HepG2 (cell line): Measurements from ENCODE around the gene FGFR3. TPM values are rescaled to one million over a fixed set of nuclear protein-coding genes. Genes with fewer than 3 reads are reported as not detected.

Experiments used
- ATAC-seq: fragments of 200-7000 bp; cut with Tn5 transposase; 3 replicates; pipeline ENCODE4 v1.9.1; 2020; ENCODE audit warnings: mild to moderate bottlenecking, moderate library complexity
- BruUV-seq: library from RNA; stranded (reverse); fragments of 400-500 nt; replicated peaks from 2 replicates; lab custom pipeline; 2021; lab: Mats Ljungman, UMichigan
- CTCF ChIA-PET: fragments of 300-600 bp; formaldehyde crosslinking; extraction: SDS; loops from one replicate; lab custom pipeline; 2021; ENCODE audit warnings: low total read pairs, inconsistent platforms, low intra/inter-chr PET ratio; lab: Yijun Ruan, JAX
- POLR2A ChIA-PET: fragments of 350-600 bp; sonication (Branson Sonifier 250); formaldehyde crosslinking; loops from one replicate; lab custom pipeline; 2020; ENCODE audit warnings: antibody characterized with exemption, inconsistent platforms; lab: Yijun Ruan, JAX
- DNase-seq: peaks from one replicate; pipeline ENCODE4 v3.0.0-alpha.2; 2015; ENCODE audit warnings: low spot score
- FAIRE-seq: peaks from 3 replicates; lab custom pipeline; 2011; peaks lifted over from hg19 to GRCh38; lab: Jason Lieb, UNC
- H2AFZ ChIP-seq: one replicate; pipeline ENCODE4 v1.6.1; 2011; ENCODE audit warnings: low read length, inconsistent platforms
- H3K27ac ChIP-seq: fragments of 300-600 bp; 3 replicates; pipeline ENCODE4 v1.8.0; 2011; ENCODE audit warnings: mixed run types, mild to moderate bottlenecking, mixed read lengths, low read length, inconsistent platforms; ENCODE audit not compliant: insufficient read depth; ENCODE audit errors: extremely low read length
- H3K27me3 ChIP-seq, 2 experiments: fragments of 200-600 bp in 1 of 2; 2 replicates in 1 of 2; 3 replicates in 1 of 2; pipeline versions ENCODE4 v1.6.0 to v1.8.0; 2011; ENCODE audit warnings: low read length in 2 of 2, mild to moderate bottlenecking in 2 of 2, moderate library complexity in 2 of 2, inconsistent platforms in 1 of 2; ENCODE audit not compliant: insufficient read depth in 2 of 2, control insufficient read depth in 1 of 2
- H3K36me3 ChIP-seq, 2 experiments: fragments of 200-600 bp in 1 of 2; replicated peaks in 1 of 2; 2 replicates in 1 of 2; 3 replicates in 1 of 2; pipeline versions ENCODE4 v1.5.1 to v1.8.0; 2011; ENCODE audit warnings: low read length in 2 of 2, inconsistent platforms in 1 of 2; ENCODE audit not compliant: insufficient read depth in 2 of 2, control insufficient read depth in 1 of 2
- H3K4me1 ChIP-seq: 2 replicates; pipeline ENCODE4 v1.5.1; 2012; ENCODE audit warnings: low read length, inconsistent platforms; ENCODE audit not compliant: insufficient read depth
- H3K4me2 ChIP-seq: 2 replicates; pipeline ENCODE4 v1.6.0; 2011; ENCODE audit warnings: low read depth, low read length, inconsistent platforms
- H3K4me3 ChIP-seq, 3 experiments: fragments of 200-600 bp in 1 of 3; sonication (generic), shearing (Covaris generic) in 1 of 3; replicated peaks in 1 of 3; 2 replicates each; pipeline ENCODE4 v1.5.1; 2011 to 2016; ENCODE audit warnings: low read length in 3 of 3, inconsistent platforms in 2 of 3, low read depth in 2 of 3, mild to moderate bottlenecking in 2 of 3, control low read depth in 1 of 3, mixed read lengths in 1 of 3; ENCODE audit not compliant: insufficient read depth in 1 of 3
- H3K79me2 ChIP-seq: one replicate; pipeline ENCODE4 v1.6.1; 2011; ENCODE audit warnings: low read length, inconsistent platforms; ENCODE audit not compliant: insufficient read depth
- H3K9ac ChIP-seq: 2 replicates; pipeline ENCODE4 v1.6.0; 2011; ENCODE audit warnings: mild to moderate bottlenecking, low read depth, low read length, inconsistent platforms; ENCODE audit not compliant: insufficient read depth
- H3K9me3 ChIP-seq: 2 replicates; pipeline ENCODE4 v1.5.1; 2012; ENCODE audit warnings: mild to moderate bottlenecking, low read length
- H4K20me1 ChIP-seq: 2 replicates; pipeline ENCODE4 v1.6.0; 2011; ENCODE audit warnings: inconsistent platforms, mild to moderate bottlenecking, low read length, moderate library complexity; ENCODE audit not compliant: insufficient read depth
- ARNT ChIP-seq: fragments of 450-650 bp; IDR thresholded peaks from 2 replicates; pipeline ENCODE4 v1.6.1; 2017
- BCL6 ChIP-seq: IDR thresholded peaks from 2 replicates; pipeline ENCODE4 v1.6.1; 2016; ENCODE audit warnings: missing genetic modification reagents, missing compliant biosample characterization
- CCDC6 ChIP-seq: sonication (generic); formaldehyde crosslinking; IDR thresholded peaks from 2 replicates; pipeline ENCODE4 v1.8.1; 2022; ENCODE audit warnings: mild to moderate bottlenecking, missing genetic modification reagents, moderate library complexity
- HBP1 ChIP-seq: IDR thresholded peaks from 2 replicates; pipeline ENCODE4 v1.6.1; 2016; ENCODE audit warnings: low read depth, control low read depth
- HOXA3 ChIP-seq: sonication (generic); formaldehyde crosslinking; IDR thresholded peaks from 2 replicates; pipeline ENCODE4 v1.5.0; 2020; ENCODE audit warnings: missing genetic modification reagents
- KMT2B ChIP-seq: IDR thresholded peaks from 2 replicates; pipeline ENCODE4 v1.6.1; 2016; ENCODE audit warnings: missing genetic modification reagents, missing compliant biosample characterization
- NCOA1 ChIP-seq: sonication (generic); formaldehyde crosslinking; IDR thresholded peaks from 2 replicates; pipeline ENCODE4 v1.9.0; 2021; ENCODE audit warnings: missing genetic modification reagents
- NR2C2 ChIP-seq: sonication (generic); formaldehyde crosslinking; IDR thresholded peaks from 2 replicates; pipeline ENCODE4 v1.4.0; 2020; ENCODE audit warnings: missing genetic modification reagents, mild to moderate bottlenecking, moderate library complexity, borderline replicate concordance
- PAX8 ChIP-seq: sonication (generic); formaldehyde crosslinking; IDR thresholded peaks from 2 replicates; pipeline ENCODE4 v1.8.0; 2022; ENCODE audit warnings: mild to moderate bottlenecking, missing genetic modification reagents, borderline replicate concordance
- RBM22 ChIP-seq: fragments of 200-400 bp; formaldehyde crosslinking; optimal IDR thresholded peaks from 2 replicates; pipeline ENCODE3; 2017; ENCODE audit warnings: mild to moderate bottlenecking, low read length, moderate library complexity
- SKI ChIP-seq: fragments of 450-650 bp; IDR thresholded peaks from one replicate; pipeline ENCODE4 v1.6.1; 2018; ENCODE audit warnings: mild to moderate bottlenecking; ENCODE audit not compliant: partially characterized antibody
- ZBTB25 ChIP-seq: IDR thresholded peaks from 2 replicates; pipeline ENCODE4 v1.6.1; 2018; ENCODE audit warnings: missing genetic modification reagents
- ZFP1 ChIP-seq: IDR thresholded peaks from 2 replicates; pipeline ENCODE4 v1.6.1; 2016
- ZNF235 ChIP-seq: sonication (generic); formaldehyde crosslinking; IDR thresholded peaks from 2 replicates; pipeline ENCODE4 v1.8.1; 2023; ENCODE audit warnings: mild to moderate bottlenecking, missing genetic modification reagents, borderline replicate concordance
- ZNF3 ChIP-seq: IDR thresholded peaks from 2 replicates; pipeline ENCODE4 v1.7.0; 2017; ENCODE audit warnings: inconsistent platforms
- ZNF367 ChIP-seq: sonication (generic); formaldehyde crosslinking; IDR thresholded peaks from 2 replicates; pipeline ENCODE4 v1.4.0; 2020; ENCODE audit warnings: missing genetic modification reagents, borderline replicate concordance
- WGBS: methylation state at CpG from one replicate; pipeline ENCODE4 v1.1.6; 2017; ENCODE audit warnings: low lambda C conversion rate; 5-methylcytosine and 5-hydroxymethylcytosine counted together
- in situ Hi-C: cut with HindIII; loops from 2 replicates; pipeline ENCODE4 v1.10.0; 2017; ENCODE audit warnings: low pct_unique_long_range_greater_than_20kb; ENCODE audit not compliant: extremely low pct_ligation_motif_present
- intact Hi-C: fragments of 100-400 bp; cut with micrococcal nuclease; formaldehyde crosslinking; loops from one replicate; pipeline ENCODE4 v1.10.0; 2022; ENCODE audit not compliant: unreplicated experiment
- polyA plus RNA-seq, 8 experiments: library from polyadenylated mRNA; depleted of rRNA in 3 of 8; stranded (reverse) in 7 of 8; unstranded in 1 of 8; fragments of >200 nt; fragmentation: Illumina TruSeq in 4 of 8; extraction: Trizol in 4 of 8; gene quantifications; 2 replicates each; pipeline versions ENCODE4 v1.2.1 to v1.2.3, GENCODE V29; 2011 to 2016; ENCODE audit warnings: low read depth in 4 of 8, missing spikeins in 1 of 8, mixed read lengths in 1 of 8; ENCODE audit not compliant: insufficient read depth in 1 of 8
- total RNA-seq, 5 experiments: library from RNA; depleted of rRNA; stranded (reverse); fragments of >200 nt; fragmentation: Illumina TruSeq; extraction: Trizol; gene quantifications; 2 replicates each; pipeline ENCODE4 v1.2.3, GENCODE V29; 2016; ENCODE audit warnings: low read depth in 1 of 5
- TF ChIP-seq, protein P1 (sequence below): sonication (generic); formaldehyde crosslinking; IDR thresholded peaks from 2 replicates; pipeline ENCODE4 v1.9.0; 2021; ENCODE audit warnings: missing genetic modification reagents, borderline replicate concordance
- TF ChIP-seq, protein P2 (sequence below): sonication (generic); formaldehyde crosslinking; IDR thresholded peaks from 2 replicates; pipeline ENCODE4 v1.4.0; 2020; ENCODE audit warnings: mild to moderate bottlenecking, missing genetic modification reagents
- TF ChIP-seq, protein P3 (sequence below): sonication (generic); formaldehyde crosslinking; conservative IDR thresholded peaks from 2 replicates; pipeline ENCODE4 v1.8.1; 2023; ENCODE audit warnings: missing genetic modification reagents

FGFR3 gene
- total and polyA plus RNA-seq, 2 of the 13 experiments (the other 11 are each of a cell fraction or from before 2014, with no cell fraction given): 103 to 109 TPM

DNA sequence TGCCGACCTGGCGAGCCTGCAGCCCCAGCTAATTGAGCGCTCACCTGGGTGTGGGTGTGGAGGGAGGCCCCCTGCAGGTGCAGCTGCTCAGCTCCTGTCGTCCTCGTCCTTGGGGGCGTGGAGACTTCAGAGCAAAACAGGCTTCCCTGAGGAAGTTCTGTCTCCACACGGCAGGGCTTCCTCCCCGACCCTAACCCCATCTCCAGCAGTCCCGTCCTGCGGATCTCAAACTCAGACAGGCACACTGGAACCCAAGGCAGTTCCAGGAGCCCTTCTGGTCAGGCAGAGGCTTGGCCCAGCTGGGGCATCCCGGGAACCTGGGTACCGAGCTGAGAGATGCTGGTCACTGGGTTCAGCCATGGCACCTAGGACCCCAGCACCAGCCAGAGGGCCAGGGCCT is 47.4 kb upstream of the FGFR3 start:
- peaks cover 62% of the 10 kb centered on the region for H3K4me1 ChIP-seq
- intact Hi-C loops (loop anchor here (1.0 to 5.0 kb wide), 5 partner anchors 21 to 167 kb away; no protein-coding TSS in a partner anchor), in situ Hi-C loops (no loop called here)
- FAIRE-seq (no peak), DNase-seq (no peak), ATAC-seq (no peak)
- CTCF ChIA-PET: interaction anchor here (0.7 to 7.5 kb wide), 4 partner anchors 36 to 68 kb away, joined by 3 to 179 read pairs (median 4); no protein-coding TSS in a partner anchor
- 84% methylated on average over 10 of the region's 12 CpGs for WGBS
- peak overlapping the region in 1 of 3 experiments; percentile 75; a peak in 1 of 6 replicates for H3K4me3 ChIP-seq
- no peak overlapping the region for H2AFZ ChIP-seq
- H3K79me2 ChIP-seq: no peaks in the 10 kb centered on the region
- peaks cover 19 to 26% of the 10 kb centered on the region in 2 experiments for H3K36me3 ChIP-seq
- no peaks in the 10 kb centered on the region for H3K27me3 ChIP-seq
- no peaks in the 10 kb centered on the region for H4K20me1 ChIP-seq
- no peak overlapping the region for H3K27ac ChIP-seq
- peak overlapping the region; percentile 98 for H3K4me2 ChIP-seq
- BruUV-seq: no TSS peak
- no peaks in the 10 kb centered on the region for H3K9me3 ChIP-seq
- H3K9ac ChIP-seq: no peak overlapping the region
- POLR2A ChIA-PET: interaction anchor here (0.8 to 5.7 kb wide), 4 partner anchors 21 to 119 kb away, joined by 3 to 45 read pairs (median 19); no protein-coding TSS in a partner anchor
- TF ChIP-seq, protein P1, sequence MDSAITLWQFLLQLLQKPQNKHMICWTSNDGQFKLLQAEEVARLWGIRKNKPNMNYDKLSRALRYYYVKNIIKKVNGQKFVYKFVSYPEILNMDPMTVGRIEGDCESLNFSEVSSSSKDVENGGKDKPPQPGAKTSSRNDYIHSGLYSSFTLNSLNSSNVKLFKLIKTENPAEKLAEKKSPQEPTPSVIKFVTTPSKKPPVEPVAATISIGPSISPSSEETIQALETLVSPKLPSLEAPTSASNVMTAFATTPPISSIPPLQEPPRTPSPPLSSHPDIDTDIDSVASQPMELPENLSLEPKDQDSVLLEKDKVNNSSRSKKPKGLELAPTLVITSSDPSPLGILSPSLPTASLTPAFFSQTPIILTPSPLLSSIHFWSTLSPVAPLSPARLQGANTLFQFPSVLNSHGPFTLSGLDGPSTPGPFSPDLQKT (CRISPR knock-in tag): no peak
- TF ChIP-seq NR2C2 (CRISPR knock-in tag) (no peak), ARNT (no peak), ZBTB25 (0 out of 2 replicates have a peak, but pooled peaks have one; percentile 7), SKI (no peak), KMT2B (CRISPR knock-in tag) (no peak), HBP1 (CRISPR knock-in tag) (no peak), CCDC6 (CRISPR knock-in tag) (no peak), RBM22 (peak; percentile 26), PAX8 (CRISPR knock-in tag) (peak; percentile 4; the same call in 1 of the 2 replicates), ZNF3 (CRISPR knock-in tag) (no peak), HOXA3 (CRISPR knock-in tag) (peak; percentile 24; the same call in 1 of the 2 replicates), BCL6 (CRISPR knock-in tag) (no peak), ZNF367 (CRISPR knock-in tag) (no peak), ZFP1 (no peak), ZNF235 (CRISPR knock-in tag) (0 out of 2 replicates have a peak, but pooled peaks have one; percentile 22), NCOA1 (CRISPR knock-in tag) (0 out of 2 replicates have a peak, but pooled peaks have one; percentile 33)
- TF ChIP-seq, protein P2, sequence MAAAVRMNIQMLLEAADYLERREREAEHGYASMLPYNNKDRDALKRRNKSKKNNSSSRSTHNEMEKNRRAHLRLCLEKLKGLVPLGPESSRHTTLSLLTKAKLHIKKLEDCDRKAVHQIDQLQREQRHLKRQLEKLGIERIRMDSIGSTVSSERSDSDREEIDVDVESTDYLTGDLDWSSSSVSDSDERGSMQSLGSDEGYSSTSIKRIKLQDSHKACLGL (CRISPR knock-in tag): 0 out of 2 replicates have a peak, but pooled peaks have one; percentile 2
- TF ChIP-seq, protein P3, sequence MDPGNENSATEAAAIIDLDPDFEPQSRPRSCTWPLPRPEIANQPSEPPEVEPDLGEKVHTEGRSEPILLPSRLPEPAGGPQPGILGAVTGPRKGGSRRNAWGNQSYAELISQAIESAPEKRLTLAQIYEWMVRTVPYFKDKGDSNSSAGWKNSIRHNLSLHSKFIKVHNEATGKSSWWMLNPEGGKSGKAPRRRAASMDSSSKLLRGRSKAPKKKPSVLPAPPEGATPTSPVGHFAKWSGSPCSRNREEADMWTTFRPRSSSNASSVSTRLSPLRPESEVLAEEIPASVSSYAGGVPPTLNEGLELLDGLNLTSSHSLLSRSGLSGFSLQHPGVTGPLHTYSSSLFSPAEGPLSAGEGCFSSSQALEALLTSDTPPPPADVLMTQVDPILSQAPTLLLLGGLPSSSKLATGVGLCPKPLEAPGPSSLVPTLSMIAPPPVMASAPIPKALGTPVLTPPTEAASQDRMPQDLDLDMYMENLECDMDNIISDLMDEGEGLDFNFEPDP (CRISPR knock-in tag): 0 out of 2 replicates have a peak, but pooled peaks have one; percentile 57
